HepG2 (cell line): Measurements from ENCODE around the gene C9orf50. TPM values are rescaled to one million over a fixed set of nuclear protein-coding genes. Genes with fewer than 3 reads are reported as not detected.
A peak's percentile ranks its signal among the peaks of the same experiment; 100 is the strongest.

ENCODE experiments used
- ATM ChIP-seq: fragments of 450-650 bp; IDR thresholded peaks from 2 replicates; pipeline ENCODE4 v1.7.1; 2017; ENCODE audit warnings: mild to moderate bottlenecking, borderline replicate concordance
- CBX5 ChIP-seq: sonication (generic); formaldehyde crosslinking; IDR thresholded peaks from 2 replicates; pipeline ENCODE4 v1.4.0; 2020; ENCODE audit warnings: missing genetic modification reagents, borderline replicate concordance
- FOXP1 ChIP-seq, 2 experiments: fragments of 450-650 bp in 1 of 2; IDR thresholded peaks; 2 replicates each; pipeline ENCODE4 v1.6.1; 2017 to 2018; ENCODE audit warnings: antibody characterized with exemption in 1 of 2
- PCBP2 ChIP-seq: fragments of 200-400 bp; formaldehyde crosslinking; optimal IDR thresholded peaks from 2 replicates; pipeline ENCODE3; 2018; ENCODE audit warnings: low read length, low read depth; ENCODE audit not compliant: poor library complexity, severe bottlenecking
- SOX13 ChIP-seq, 3 experiments: fragments of 450-650 bp in 1 of 3; sonication (generic) in 1 of 3; formaldehyde crosslinking in 1 of 3; IDR thresholded peaks in 2 of 3; conservative IDR thresholded peaks in 1 of 3; 2 replicates each; pipeline versions ENCODE4 v1.5.0 to v1.6.1; 2016 to 2020; ENCODE audit warnings: antibody characterized with exemption in 1 of 3, mild to moderate bottlenecking in 1 of 3, missing compliant biosample characterization in 1 of 3, missing genetic modification reagents in 1 of 3, moderate library complexity in 1 of 3
- TAF1 ChIP-seq: sonication (generic); formaldehyde crosslinking; IDR thresholded peaks from 2 replicates; pipeline ENCODE4 v1.4.0; 2020; ENCODE audit warnings: missing genetic modification reagents
- ZNF296 ChIP-seq: sonication (generic); formaldehyde crosslinking; conservative IDR thresholded peaks from 2 replicates; pipeline ENCODE4 v1.5.0; 2020; ENCODE audit warnings: mild to moderate bottlenecking, missing genetic modification reagents
- ZNF335 ChIP-seq: sonication (generic); formaldehyde crosslinking; IDR thresholded peaks from 2 replicates; pipeline ENCODE4 v1.4.0; 2020; ENCODE audit warnings: missing genetic modification reagents
- ZNF431 ChIP-seq: sonication (generic); formaldehyde crosslinking; IDR thresholded peaks from 2 replicates; pipeline ENCODE4 v1.9.0; 2022; ENCODE audit warnings: missing genetic modification reagents, low read depth, mild to moderate bottlenecking, borderline replicate concordance
- polyA plus RNA-seq, 8 experiments: library from polyadenylated mRNA; depleted of rRNA in 3 of 8; stranded (reverse) in 7 of 8; unstranded in 1 of 8; fragments of >200 nt; fragmentation: Illumina TruSeq in 4 of 8; extraction: Trizol in 4 of 8; gene quantifications; 2 replicates each; pipeline versions ENCODE4 v1.2.1 to v1.2.3, GENCODE V29; 2011 to 2016; ENCODE audit warnings: low read depth in 4 of 8, missing spikeins in 1 of 8, mixed read lengths in 1 of 8; ENCODE audit not compliant: insufficient read depth in 1 of 8
- total RNA-seq, 5 experiments: library from RNA; depleted of rRNA; stranded (reverse); fragments of >200 nt; fragmentation: Illumina TruSeq; extraction: Trizol; gene quantifications; 2 replicates each; pipeline ENCODE4 v1.2.3, GENCODE V29; 2016; ENCODE audit warnings: low read depth in 1 of 5
- TF ChIP-seq, protein P1 (sequence below): sonication (generic); formaldehyde crosslinking; IDR thresholded peaks from 2 replicates; pipeline ENCODE4 v1.9.0; 2021; ENCODE audit warnings: mild to moderate bottlenecking, missing genetic modification reagents

The C9orf50 gene
- total and polyA plus RNA-seq, 2 of the 13 experiments (the other 11 are each of a cell fraction or from before 2014, with no cell fraction given), result not detected

DNA sequence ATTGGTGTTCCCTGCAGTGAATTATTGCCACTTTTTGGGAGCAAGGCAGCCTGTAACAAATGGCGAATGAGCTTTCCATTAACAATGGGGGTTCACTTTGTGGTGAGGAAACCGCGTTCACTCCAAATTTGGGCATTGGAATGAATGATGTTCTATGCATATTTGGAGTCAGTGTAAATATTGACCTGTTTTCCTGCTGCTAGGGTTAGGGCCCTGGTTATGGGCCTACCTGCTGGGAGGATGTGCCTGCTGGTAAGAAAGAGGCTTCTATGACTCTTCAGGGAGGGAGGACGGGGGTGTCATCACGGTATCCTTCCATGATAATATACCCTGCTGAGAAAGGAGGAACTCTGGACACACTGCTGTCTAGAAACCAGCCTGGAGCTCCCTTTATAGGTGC is 29.0 kb downstream of the C9orf50 start (continued):
- TF ChIP-seq, protein P1, sequence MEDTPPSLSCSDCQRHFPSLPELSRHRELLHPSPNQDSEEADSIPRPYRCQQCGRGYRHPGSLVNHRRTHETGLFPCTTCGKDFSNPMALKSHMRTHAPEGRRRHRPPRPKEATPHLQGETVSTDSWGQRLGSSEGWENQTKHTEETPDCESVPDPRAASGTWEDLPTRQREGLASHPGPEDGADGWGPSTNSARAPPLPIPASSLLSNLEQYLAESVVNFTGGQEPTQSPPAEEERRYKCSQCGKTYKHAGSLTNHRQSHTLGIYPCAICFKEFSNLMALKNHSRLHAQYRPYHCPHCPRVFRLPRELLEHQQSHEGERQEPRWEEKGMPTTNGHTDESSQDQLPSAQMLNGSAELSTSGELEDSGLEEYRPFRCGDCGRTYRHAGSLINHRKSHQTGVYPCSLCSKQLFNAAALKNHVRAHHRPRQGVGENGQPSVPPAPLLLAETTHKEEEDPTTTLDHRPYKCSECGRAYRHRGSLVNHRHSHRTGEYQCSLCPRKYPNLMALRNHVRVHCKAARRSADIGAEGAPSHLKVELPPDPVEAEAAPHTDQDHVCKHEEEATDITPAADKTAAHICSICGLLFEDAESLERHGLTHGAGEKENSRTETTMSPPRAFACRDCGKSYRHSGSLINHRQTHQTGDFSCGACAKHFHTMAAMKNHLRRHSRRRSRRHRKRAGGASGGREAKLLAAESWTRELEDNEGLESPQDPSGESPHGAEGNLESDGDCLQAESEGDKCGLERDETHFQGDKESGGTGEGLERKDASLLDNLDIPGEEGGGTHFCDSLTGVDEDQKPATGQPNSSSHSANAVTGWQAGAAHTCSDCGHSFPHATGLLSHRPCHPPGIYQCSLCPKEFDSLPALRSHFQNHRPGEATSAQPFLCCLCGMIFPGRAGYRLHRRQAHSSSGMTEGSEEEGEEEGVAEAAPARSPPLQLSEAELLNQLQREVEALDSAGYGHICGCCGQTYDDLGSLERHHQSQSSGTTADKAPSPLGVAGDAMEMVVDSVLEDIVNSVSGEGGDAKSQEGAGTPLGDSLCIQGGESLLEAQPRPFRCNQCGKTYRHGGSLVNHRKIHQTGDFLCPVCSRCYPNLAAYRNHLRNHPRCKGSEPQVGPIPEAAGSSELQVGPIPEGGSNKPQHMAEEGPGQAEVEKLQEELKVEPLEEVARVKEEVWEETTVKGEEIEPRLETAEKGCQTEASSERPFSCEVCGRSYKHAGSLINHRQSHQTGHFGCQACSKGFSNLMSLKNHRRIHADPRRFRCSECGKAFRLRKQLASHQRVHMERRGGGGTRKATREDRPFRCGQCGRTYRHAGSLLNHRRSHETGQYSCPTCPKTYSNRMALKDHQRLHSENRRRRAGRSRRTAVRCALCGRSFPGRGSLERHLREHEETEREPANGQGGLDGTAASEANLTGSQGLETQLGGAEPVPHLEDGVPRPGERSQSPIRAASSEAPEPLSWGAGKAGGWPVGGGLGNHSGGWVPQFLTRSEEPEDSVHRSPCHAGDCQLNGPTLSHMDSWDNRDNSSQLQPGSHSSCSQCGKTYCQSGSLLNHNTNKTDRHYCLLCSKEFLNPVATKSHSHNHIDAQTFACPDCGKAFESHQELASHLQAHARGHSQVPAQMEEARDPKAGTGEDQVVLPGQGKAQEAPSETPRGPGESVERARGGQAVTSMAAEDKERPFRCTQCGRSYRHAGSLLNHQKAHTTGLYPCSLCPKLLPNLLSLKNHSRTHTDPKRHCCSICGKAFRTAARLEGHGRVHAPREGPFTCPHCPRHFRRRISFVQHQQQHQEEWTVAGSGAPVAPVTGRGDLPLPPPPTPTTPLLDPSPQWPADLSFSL (CRISPR knock-in tag), result no peak
- TF ChIP-seq FOXP1 (IDR thresholded peaks at IDR 0.05) (no peak), FOXP1 (CRISPR knock-in tag; IDR thresholded peaks at IDR 0.05) (peak; percentile 67), SOX13 (IDR thresholded peaks at IDR 0.05) (no peak), SOX13 (CRISPR knock-in tag; conservative IDR thresholded peaks at IDR 0.05 in 1 of 2, IDR thresholded peaks at IDR 0.05 in 1 of 2) (peak in 1 of 2 experiments; percentile 65; a peak in 1 of 4 replicates), ZNF431 (CRISPR knock-in tag) (no peak), ZNF296 (CRISPR knock-in tag) (no peak), ZNF335 (CRISPR knock-in tag) (no peak), TAF1 (CRISPR knock-in tag) (no peak), PCBP2 (no peak), CBX5 (CRISPR knock-in tag) (no peak), ATM (no peak)
- TF ChIP-seq, all 625 proteins: peak for 32
